ENCODE data around the gene CDY2B.
"Not testable (repeated sequence)": the region's sequence is repeated elsewhere in the genome, so short reads cannot be mapped to it uniquely, and the experiment has no call there.

CDY2B gene, protein sequence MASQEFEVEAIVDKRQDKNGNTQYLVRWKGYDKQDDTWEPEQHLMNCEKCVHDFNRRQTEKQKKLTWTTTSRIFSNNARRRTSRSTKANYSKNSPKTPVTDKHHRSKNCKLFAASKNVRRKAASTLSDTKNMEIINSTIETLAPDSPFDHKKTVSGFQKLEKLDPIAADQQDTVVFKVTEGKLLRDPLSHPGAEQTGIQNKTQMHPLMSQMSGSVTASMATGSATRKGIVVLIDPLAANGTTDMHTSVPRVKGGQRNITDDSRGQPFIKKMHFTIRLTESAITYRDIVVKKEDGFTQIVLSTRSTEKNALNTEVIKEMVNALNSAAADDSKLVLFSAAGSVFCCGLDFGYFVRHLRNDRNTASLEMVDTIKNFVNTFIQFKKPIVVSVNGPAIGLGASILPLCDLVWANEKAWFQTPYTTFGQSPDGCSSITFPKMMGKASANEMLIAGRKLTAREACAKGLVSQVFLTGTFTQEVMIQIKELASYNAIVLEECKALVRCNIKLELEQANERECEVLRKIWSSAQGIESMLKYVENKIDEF

DNA sequence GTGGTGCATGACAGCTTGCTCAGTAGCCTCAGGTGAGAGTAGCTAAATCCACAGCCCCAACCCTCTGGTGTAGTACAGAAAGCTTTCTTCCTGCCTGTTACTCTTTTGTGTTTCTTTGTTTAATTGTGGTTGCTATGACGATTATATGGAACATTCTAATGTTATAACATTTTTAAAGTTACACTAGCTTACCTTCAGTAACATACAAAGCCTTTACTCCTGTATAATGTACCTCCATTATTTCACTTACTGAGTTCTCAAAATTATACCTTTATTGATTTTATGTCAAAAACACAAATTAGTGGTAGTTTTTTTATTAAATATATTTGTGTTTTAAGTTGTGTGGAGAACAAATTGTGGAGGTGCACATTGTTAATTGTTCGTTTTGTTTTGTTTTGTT is at the start of gene CDY2B:
Gene CDY2B, minus strand, starts transcription at position 101 of the 400 bp plus-strand sequence. CDS start 328 bp downstream, outside the sequence.
- not testable (repeated sequence) for DNase-seq; H3K9me3 Mint-ChIP-seq; H3K27ac Mint-ChIP-seq; H3K4me3 Mint-ChIP-seq; H3K4me1 Mint-ChIP-seq (ENCODE audit: low read depth); H3K36me3 Mint-ChIP-seq (ENCODE audit: low read depth); H3K27me3 Mint-ChIP-seq

DNA sequence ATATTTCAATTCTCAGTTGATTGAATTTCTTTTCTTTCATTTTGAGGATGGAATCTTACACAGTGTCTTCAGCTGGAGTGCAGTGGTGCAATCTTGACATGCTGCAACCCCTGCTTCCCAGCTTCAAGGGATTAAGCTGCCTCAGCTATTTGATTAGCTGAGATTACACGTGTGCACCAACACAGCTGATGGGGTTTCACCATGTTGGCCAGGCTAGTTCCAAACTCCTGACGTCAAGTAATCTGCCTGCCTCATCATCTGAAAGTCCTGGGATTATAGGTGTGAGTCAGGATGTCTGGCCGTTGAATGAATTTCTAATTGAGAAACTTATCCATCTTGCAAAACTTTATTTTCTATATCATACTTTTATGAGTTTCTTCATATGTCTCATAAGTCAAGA is 28.0 kb upstream of the CDY2B start:
- not testable (repeated sequence) for H3K27me3 Mint-ChIP-seq; H3K4me1 Mint-ChIP-seq (ENCODE audit: low read depth); H3K4me3 Mint-ChIP-seq; DNase-seq; H3K36me3 Mint-ChIP-seq (ENCODE audit: low read depth); H3K9me3 Mint-ChIP-seq; H3K27ac Mint-ChIP-seq

DNA sequence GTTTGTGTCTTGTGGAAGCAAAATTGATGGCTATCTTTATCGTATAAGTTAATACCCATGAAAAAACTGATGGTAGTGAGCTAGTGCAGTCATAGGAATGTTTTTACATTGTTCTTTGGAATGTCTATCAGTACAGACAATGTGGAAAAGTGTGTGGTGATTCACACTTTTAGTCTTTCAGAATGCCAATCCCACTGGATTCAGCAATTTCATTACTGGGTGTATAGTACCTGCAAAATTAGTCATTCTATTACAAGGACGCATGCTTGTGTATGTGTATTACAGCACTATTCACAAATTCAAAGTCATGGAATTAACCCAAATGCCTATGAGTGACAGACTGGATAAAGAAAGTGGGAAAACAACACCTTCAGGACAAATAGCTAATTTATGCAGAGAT is 27.3 kb upstream of the CDY2B start:
- not testable (repeated sequence) for H3K9me3 Mint-ChIP-seq; H3K27ac Mint-ChIP-seq; H3K27me3 Mint-ChIP-seq; H3K36me3 Mint-ChIP-seq (ENCODE audit: low read depth); H3K4me3 Mint-ChIP-seq; H3K4me1 Mint-ChIP-seq (ENCODE audit: low read depth); DNase-seq

DNA sequence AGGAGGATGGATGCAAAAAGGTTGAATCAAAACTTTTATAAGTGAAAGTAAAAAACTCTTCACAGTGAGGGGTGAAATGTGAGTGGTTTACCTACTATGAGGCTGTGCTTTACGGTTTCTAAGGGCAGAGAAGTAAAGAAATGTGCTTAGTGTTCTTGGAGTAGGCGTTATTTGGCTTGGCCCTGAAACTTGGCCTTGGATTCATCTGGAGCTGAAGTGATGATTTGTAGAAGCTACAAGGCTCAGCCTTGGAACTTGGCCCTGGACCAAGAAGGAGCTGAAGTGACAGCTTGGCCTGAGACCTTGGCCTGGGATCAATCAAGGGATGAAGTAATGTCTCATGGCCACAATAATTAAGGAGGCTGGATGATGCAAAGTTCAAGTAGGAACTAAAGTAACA is 1.7 kb upstream of the CDY2B start:
- H3K36me3 Mint-ChIP-seq (ENCODE audit: low read depth); H3K4me1 Mint-ChIP-seq (ENCODE audit: low read depth); H3K27ac Mint-ChIP-seq; H3K4me3 Mint-ChIP-seq; H3K27me3 Mint-ChIP-seq; DNase-seq; H3K9me3 Mint-ChIP-seq: not testable (repeated sequence)

DNA sequence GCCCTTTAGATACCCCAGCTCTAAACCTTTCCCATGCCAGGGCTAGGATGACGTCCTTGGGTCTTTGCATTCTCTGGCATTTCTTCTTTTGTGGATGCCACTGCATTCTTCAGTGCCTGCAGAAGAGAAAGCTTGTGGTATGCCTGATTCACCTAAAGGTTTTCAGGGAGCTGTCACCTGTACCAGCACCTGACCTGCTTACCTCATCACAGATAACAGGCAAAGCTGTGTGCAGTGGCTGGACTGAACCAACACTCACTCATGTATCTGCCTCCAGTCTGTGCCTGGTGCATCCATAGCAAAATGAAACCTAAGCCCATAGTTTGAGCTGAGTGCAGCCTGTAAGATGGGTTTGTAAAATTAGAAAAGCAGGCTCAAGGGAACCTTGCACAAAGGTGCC is 3.3 kb downstream of the CDY2B start:
- not testable (repeated sequence) for H3K4me1 Mint-ChIP-seq (ENCODE audit: low read depth); DNase-seq; H3K36me3 Mint-ChIP-seq (ENCODE audit: low read depth); H3K27ac Mint-ChIP-seq; H3K9me3 Mint-ChIP-seq; H3K4me3 Mint-ChIP-seq; H3K27me3 Mint-ChIP-seq

DNA sequence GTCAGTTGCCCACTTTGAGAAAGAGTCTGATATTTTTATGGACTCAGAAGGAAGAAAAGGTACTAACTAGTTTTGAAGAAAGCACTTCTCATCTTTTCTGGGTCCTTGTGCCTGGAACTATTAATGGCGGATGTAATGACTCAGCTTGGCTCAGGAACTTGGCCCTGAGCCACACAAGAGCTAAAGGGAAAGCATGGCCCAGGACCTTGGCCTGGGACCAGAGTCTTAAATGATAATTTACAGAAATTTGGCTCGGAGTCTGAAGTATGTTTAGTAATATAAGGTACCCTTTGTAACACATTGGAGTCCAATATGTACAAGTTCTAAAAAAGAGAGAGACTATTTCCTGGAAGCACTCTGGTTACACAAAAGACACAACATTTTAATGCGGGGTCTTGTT is 4.6 kb downstream of the CDY2B start:
- H3K4me1 Mint-ChIP-seq (ENCODE audit: low read depth); DNase-seq; H3K9me3 Mint-ChIP-seq; H3K27me3 Mint-ChIP-seq; H3K27ac Mint-ChIP-seq; H3K36me3 Mint-ChIP-seq (ENCODE audit: low read depth); H3K4me3 Mint-ChIP-seq: not testable (repeated sequence)

DNA sequence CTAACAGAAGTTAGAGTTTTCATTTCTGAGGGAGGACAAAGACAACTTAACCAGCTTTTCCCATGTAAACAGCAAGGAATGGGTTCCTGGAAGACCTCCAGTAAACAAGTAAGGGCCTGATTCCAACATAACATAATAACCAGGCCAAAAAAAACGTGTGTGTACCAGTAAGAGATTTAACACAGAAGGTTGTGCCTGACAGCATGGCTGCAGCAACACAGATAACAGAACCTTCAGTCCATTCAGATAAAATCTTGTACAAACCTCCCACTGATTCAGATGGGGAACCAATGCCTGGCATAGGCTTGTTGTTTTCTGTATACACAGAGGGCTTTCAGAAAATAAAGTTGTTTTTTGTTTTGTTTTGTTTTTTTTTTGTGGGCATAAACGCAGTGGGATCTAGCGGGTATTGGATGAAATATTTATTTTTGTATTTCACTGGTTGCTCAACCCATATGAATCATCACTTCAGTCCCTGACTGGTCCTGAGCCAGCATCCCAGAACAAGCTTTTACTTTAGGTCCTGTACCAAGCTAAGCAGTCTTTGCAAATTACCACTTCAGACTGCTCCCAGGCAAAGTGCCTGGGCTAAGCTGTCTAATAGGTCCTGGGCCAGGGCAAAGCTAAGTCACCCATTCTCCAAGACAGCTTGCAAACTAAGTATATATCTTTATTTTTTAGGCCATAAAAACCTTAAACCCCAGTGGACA is 8.7 kb downstream of the CDY2B start:
- not testable (repeated sequence) for H3K27ac Mint-ChIP-seq; H3K27me3 Mint-ChIP-seq; H3K4me3 Mint-ChIP-seq; H3K9me3 Mint-ChIP-seq; DNase-seq; H3K36me3 Mint-ChIP-seq (ENCODE audit: low read depth); H3K4me1 Mint-ChIP-seq (ENCODE audit: low read depth)

DNA sequence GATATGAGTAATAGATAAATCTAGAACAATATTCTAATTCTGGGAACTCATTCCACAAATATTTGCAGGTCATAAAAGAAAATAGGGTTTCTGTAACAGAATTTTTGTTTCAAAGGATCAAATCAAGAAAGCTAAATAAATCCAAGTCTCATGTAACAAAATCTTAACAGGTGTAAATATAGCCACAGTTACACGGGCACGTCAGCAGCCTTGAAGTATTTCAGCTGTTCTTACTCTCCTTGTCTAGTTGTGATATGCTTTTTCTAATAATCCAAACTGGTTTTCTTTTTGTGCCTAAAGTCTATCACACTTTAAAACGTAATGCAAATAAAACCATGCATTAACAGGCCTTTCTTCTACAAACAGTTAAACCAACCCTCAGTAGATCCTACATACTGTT is 9.3 kb downstream of the CDY2B start:
- not testable (repeated sequence) for DNase-seq; H3K4me3 Mint-ChIP-seq; H3K4me1 Mint-ChIP-seq (ENCODE audit: low read depth); H3K27ac Mint-ChIP-seq; H3K9me3 Mint-ChIP-seq; H3K36me3 Mint-ChIP-seq (ENCODE audit: low read depth); H3K27me3 Mint-ChIP-seq

DNA sequence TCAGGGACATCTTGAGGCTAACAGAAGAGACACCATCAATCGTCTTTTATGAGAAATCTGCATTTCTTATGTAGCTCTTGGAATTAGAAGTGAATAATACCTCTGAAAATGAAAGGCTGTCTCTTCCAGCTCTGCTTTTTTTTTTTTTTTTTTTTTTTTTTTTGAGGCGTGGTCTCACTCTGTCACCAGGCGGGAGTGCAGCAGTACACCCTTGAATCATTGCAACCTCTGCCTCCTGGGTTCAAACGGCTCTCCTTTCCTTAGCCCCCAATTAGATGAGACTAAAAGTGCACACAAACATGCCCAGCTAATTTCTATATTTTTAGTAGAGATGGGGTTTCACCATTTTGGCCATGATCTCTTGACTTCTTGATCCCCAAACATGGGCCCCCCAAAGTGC is 12.2 kb downstream of the CDY2B start:
- not testable (repeated sequence) for H3K27me3 Mint-ChIP-seq; H3K4me3 Mint-ChIP-seq; H3K9me3 Mint-ChIP-seq; H3K4me1 Mint-ChIP-seq (ENCODE audit: low read depth); DNase-seq; H3K27ac Mint-ChIP-seq; H3K36me3 Mint-ChIP-seq (ENCODE audit: low read depth)

DNA sequence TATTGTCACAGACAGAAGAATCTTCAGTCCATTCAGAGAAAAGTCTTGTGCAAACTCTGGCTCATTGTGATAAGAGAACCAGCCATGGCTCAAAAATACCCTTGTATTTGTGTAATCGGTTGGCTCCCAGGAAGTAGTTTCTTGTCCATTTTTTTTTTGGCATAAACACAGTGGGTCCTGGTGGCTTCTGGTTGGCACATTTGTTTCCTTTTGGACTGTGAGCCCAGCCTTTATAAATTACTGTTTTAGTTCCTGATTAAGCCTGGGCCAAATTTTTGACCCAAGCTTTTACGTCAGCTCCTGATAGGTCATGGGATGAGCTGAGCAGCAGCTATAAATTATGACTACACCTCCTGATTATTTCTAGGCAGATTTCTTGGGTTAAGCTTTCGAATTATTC is 19.4 kb downstream of the CDY2B start:
- H3K27ac Mint-ChIP-seq; H3K27me3 Mint-ChIP-seq; DNase-seq; H3K9me3 Mint-ChIP-seq; H3K4me1 Mint-ChIP-seq (ENCODE audit: low read depth); H3K36me3 Mint-ChIP-seq (ENCODE audit: low read depth); H3K4me3 Mint-ChIP-seq: not testable (repeated sequence)

DNA sequence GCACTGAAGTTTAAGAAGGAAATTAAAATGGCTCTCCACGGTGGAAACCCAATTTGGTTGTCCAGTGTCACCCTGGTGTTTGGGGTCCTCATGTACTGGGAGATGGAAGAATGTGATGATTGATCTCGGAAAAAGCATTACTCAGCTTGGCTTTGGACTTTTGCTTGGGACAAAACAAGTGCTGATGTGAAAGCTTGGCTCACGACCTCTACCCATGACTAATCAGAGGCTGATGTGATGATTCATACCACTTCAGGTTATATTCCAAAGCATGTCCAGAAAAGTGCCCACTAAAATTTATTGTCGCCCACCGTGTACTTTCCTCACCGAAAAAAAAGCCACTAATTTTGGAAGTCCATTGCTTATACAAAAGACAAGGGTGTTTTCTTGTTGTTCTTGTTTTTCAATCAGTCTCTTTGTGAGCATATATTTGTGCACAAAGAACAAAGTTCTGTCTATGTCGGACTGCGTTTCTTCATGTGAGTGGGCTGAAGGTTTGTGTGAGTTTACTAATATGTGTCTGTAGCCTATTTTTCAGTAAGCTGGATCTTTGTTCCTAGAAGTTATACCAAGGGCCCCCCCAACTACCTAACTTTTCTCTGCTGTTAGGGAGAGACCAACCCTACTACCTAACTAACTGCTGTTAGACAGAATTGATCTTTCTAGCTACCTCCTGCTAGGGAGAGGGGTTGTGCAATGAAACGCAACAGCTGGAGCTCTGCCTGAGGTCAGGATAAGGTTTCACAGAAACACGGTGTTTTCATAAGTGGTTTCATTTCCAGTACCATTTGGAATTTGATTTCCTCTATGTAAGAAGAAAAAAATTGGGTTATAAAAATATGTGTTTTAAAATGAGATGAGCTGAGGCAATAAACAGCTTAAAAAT is 22.8 kb downstream of the CDY2B start:
- not testable (repeated sequence) for H3K27me3 Mint-ChIP-seq; DNase-seq; H3K36me3 Mint-ChIP-seq (ENCODE audit: low read depth); H3K4me3 Mint-ChIP-seq; H3K4me1 Mint-ChIP-seq (ENCODE audit: low read depth); H3K27ac Mint-ChIP-seq; H3K9me3 Mint-ChIP-seq

DNA sequence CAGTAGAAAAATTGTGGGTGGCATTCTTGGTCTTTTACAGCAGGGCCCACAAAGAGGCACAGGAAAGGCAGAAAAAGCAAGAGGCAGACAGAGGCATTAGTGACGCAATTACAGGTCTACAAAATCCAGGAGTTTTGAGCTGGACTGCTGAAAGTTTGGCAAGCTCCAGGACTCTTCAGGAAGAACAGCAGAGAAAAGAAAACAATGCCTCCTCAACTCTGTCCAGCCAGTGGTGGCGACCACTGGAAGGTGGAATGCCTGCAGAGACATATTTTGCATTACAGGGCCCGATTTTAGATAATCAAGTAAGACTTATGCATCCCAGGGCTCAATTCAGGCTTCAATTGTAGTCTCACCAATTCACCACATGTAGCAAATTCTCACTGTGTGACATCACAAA is 23.5 kb downstream of the CDY2B start:
- not testable (repeated sequence) for H3K9me3 Mint-ChIP-seq; H3K27me3 Mint-ChIP-seq; H3K4me3 Mint-ChIP-seq; H3K36me3 Mint-ChIP-seq (ENCODE audit: low read depth); H3K4me1 Mint-ChIP-seq (ENCODE audit: low read depth); H3K27ac Mint-ChIP-seq; DNase-seq

DNA sequence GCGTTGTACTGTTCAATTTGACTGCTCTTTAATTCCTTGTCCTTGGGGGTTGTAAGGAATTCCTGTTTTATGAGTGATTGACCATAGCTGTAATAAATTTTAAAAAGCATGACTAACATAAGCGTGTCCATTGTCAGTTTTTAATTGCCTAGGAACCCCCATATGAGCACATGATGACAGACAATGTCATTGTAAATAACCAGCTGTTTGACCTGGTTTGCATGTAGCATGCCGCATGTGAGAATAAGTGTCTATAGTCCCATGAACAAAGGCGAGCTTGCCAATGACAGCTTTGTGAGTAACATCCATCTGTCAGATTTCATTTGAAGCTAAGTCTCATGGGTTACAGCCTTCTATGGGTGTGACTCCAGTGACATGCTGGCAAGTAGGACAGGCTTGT is 30.9 kb downstream of the CDY2B start:
- not testable (repeated sequence) for H3K4me3 Mint-ChIP-seq; H3K27ac Mint-ChIP-seq; H3K36me3 Mint-ChIP-seq (ENCODE audit: low read depth); H3K4me1 Mint-ChIP-seq (ENCODE audit: low read depth); H3K9me3 Mint-ChIP-seq; H3K27me3 Mint-ChIP-seq; DNase-seq

DNA sequence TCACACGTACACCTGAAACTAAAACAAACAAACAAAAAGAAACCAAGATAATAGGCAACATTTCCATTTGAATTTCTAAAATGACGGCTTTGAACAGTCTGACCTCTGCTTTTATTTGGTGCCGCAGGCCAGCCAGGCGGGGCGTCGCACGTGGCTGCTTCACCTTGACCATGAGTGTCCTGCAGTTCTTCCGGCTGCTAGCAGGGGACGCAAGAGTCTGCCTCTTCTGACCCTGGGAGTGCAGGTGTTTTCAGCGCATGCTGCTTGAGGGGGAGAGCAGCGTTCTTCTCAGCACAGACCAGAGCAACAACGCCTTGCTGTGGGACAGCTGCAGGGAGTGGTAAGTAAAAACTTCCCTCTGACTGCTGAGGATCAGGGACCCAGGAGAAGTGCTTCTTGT is 47.9 kb downstream of the CDY2B start:
- not testable (repeated sequence) for H3K4me1 Mint-ChIP-seq (ENCODE audit: low read depth); H3K4me3 Mint-ChIP-seq; H3K36me3 Mint-ChIP-seq (ENCODE audit: low read depth); H3K9me3 Mint-ChIP-seq; H3K27me3 Mint-ChIP-seq; H3K27ac Mint-ChIP-seq; DNase-seq

Data from activated T-cell treated with anti-CD3 and anti-CD28 coated beads, Interleukin-2, amount 50 U/mL, for 24 hours (primary cell).